COLO668 (cell line): Measurements from ENCODE around the gene RNU1-4.
"Not testable (repeated sequence)": the region's sequence is repeated elsewhere in the genome, so short reads cannot be mapped to it uniquely, and the experiment has no call there.

Experiments
- DNase-seq: peaks from one replicate; lab custom pipeline; 2025; ENCODE audit not compliant: unreplicated experiment; lab: John Stamatoyannopoulos, UW

Gene RNU1-4

DNA sequence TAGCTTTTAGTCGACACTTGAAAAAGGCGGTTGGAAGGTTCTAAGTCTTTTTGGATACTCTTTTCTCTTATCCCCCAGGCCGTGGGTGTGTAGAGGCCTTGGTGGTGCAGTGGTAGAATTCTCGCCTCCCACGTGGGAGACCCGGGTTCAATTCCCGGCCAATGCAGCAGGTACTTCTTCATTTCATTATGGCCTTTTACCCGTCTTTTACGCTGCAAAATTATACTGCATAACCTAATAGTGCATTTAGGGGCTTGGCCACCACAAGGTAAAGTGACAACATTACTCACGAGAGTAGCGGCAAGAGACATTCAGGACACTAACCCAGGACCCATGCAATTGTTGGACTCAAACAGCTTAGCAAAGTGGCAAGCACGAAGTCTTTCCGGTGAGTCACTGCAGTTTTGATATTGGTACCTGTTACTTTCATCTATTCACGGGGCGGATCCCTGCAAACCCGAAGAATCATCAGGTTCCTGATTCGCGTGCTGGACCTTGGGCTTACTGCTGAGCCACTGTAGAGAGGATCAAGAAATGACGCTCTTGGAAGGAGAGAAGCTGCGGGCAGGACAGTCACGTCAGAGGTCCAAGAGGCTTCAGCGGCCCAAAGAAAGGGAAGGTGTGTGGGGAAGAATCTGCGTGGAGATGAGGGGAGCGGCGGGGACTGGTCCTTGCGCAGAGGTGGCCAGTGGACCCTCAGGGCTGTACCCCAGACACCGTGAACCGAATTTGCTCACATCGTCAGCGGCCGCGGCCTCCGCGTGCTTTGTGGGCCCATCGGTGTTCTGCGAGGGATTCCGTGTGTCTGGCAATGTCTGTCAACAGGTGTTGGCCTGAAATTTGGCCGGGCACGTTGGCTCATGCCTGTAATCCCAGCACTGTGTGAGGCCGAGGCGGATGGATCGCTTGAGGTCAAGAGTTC, 12.9 kb upstream of the RNU1-4 start:
- DNase-seq = peak; percentile 36

DNA sequence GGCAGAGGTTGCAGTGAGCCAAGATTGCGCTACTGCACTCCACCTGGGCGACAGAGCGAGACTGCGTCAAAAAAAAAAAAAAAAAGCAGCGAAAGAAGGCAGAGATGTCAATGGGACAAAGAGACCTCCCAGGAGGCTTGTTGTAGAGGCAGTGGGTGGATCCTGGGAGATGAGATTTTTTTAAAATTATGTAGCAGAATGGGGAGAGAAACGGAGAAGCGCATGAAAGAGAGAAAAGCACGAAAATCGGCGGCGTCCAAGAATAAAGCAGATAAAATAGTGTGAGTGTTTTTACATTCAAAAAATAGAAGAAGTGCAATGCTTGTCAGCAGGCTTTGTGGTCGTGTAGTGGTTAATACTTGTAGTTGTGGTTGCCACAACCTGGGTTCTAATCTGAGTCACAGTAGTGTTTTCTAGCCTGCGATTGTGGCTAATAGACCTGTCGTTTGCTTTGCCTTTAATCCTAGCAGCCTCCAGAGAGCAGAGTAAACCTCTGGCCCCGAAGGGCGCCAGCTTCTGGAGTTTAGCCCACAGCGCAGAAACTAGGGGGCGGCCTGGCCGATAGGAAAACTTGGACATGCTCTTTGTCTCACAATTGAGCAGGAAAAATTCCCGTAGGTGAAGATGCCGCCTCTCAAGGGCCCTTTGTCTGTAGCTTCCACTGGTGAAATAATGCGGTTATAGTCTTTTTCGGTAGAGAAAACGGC, 11.9 kb upstream of the RNU1-4 start:
- DNase-seq = not testable (repeated sequence)

DNA sequence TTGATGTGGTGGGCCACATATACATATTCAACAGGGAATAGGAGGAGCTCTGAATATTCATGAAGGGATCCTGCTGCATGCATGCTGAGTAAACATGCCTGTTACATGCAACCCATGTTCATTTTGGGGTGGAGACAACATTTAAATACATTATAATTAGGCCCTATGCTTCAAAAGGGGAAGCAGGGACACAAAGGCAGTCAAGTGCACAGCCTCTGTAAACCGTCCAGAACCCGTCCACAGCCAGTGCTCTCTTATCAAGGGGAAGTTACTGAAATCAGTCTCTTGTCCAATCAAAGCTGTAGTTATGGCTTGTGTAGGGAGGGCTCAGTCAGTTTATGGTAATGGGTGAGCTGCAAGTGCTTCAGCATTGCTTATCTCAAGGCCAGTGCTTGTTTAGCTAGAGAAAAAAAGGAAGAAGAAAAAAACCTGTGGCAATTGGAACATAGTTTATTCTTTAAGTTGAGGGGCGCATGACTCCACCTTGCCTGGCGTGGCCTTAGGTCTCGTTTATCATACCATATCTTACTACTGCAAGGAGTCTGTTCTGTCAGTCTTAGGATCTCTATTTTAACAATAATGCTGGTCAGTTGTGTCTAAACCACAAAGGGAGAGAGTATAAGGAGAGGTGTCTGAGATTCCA, 7.9 kb upstream of the RNU1-4 start:
- not testable (repeated sequence) for DNase-seq

DNA sequence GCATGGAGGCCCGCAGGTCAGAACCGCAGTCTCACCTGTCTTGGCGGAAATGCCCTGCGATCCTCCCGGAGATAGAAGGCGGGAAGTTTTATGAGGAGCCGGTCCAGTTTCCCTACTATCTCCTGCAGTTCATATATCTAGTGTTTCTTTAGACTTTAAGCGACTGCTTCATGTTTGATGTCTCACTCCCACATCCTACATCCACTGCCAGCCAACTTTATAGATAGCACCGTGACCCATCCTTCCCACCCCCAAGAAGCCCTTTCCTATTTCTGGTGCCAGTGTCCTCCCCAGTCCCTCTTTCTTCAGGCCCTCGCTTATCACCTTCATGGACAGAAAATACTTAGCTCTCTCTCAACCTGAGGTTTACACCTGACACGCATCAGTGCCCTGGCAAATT, 914 bp downstream of the RNU1-4 start:
- not testable (repeated sequence) for DNase-seq

DNA sequence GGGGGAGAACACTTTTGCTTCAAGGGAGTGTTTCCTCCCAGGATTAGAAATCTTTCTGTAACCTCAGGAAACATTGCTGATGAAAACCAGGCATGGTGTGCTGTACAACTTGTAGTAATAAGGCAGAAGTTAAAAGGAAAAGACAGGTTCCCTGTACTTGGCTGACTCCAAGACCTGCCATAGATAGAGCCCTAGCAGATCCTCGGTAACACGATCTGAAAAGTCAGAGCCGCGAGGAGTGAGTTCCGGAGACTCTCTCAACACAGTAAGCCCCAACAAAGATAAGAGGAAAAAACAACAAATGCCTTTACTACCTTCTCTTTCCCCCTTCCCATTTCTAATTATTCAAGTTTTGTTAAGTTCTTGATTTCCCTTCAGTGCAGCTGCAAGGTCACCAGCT, 7.3 kb downstream of the RNU1-4 start:
- DNase-seq = not testable (repeated sequence)

DNA sequence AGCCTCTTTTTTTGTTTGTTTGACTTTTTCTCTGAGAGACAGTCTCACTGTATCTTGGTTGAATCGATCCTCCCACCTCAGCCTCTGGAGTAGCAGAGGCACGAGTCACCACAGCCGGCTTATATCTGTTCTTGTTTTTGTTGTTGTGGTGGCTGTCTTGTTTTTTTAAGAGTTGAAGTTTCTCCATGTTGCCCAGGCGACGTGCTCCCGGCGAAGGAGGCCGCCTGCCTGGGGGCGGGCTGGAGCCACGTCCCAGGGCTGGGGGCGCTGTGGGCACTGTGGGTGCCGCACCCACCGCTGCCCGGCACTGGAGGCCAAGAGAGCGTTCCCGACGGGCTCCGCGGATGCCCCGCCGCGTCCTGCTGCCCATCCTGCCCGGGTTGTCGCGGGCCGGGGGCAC, 8.4 kb downstream of the RNU1-4 start:
- not testable (repeated sequence) for DNase-seq

DNA sequence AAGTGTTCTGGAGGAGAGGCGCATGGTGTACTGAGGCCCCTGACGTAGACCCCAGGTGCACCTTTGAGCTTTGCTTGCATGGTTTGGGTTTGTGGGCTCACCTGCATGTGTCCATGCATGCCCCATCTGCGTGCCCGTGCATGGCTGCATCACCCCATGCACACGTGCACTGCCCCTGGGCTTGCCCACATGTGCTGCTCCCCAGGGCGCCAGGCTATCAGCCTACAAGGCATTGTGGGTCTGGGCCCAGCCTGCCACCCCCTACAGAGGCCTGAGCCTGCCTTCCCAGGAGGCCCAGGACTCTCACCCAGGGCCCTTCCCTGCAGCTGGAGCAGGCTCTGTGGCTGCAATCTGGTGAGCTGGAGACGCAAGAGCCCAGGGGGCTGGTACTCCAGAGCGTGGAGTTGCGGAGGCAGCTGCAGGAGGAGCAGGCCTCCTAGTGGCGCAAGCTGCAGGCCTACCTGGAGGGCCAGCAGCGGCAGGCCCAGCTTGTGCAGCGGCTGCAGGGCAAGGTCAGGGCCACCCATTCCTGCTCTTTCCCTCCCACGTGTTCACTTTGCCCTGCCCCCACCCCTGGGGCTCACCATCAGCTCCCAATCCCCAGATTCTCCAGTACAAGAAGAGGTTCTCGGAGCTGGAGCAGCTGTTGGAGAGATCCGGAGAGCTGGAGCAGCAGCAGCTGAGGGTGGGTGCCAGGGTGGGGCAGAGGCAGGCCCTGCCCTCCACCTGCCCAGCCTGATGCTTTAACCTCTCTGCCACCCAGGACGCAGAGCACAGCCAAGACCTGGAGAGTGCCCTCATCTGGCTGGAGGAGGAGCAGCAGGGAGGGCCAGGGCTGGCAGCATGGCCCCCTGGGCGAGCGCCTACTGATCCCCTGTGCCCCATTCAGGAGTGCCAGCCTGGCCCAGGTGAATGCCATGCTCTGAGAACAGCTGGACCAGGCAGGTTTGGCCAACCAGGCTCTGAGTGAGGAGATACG, 9.9 kb downstream of the RNU1-4 start:
- DNase-seq = not testable (repeated sequence)

DNA sequence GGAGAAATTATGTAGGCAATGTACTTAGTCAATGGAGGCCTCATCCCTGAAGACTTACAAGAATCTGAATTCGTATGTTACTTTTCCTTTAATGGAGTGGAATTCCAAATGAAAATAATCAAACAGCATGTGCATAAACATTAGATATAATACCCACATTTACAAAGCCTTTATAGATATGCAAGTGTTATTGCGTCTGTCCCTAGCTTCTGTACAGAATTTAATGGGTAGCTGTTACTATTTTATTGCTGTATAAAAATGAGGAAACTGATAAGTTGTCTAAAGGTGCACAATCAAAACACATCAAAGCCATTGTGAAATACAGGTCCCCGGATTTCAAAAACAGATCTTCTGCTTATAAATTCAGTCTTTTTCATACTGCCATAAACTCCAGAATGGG, 12.5 kb downstream of the RNU1-4 start:
- DNase-seq = not testable (repeated sequence)

DNA sequence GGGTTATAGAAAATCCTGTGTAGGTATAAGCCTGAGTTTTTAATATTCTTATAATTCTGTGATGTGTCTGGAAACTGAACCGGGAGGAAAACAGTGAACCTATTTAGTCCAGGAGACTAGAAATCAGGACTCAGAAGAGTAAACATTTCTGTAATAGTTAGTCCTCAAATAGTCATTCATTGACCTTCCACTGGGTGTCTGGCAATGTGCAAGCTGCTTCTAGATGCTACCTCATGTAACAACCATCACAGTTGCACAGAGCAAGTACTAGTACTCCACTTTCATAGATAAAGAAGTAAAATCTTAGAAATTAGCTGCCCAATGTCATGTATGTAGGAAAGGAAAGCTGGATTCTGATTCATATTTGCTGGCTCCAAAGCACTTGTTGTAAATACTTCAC, 15.1 kb downstream of the RNU1-4 start:
- DNase-seq = not testable (repeated sequence)

DNA sequence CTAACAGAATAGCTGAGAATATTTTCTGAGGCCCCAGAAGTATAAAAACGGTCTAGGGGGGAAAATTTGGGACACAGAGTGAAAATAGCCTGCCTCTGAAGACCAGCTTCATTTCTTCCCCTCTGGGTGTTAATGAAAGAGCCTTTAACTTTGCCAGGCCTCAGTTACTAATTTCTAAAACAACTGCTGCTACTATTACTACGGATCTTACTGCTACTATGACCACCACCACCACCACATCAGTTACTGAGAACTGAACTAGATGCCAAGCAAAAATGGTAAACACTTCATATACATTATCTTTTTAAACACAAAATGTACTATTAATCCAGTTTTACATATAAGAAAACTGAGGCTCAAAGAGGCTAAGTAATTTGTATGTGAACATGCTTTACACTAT, 15.6 kb downstream of the RNU1-4 start:
- not testable (repeated sequence) for DNase-seq

DNA sequence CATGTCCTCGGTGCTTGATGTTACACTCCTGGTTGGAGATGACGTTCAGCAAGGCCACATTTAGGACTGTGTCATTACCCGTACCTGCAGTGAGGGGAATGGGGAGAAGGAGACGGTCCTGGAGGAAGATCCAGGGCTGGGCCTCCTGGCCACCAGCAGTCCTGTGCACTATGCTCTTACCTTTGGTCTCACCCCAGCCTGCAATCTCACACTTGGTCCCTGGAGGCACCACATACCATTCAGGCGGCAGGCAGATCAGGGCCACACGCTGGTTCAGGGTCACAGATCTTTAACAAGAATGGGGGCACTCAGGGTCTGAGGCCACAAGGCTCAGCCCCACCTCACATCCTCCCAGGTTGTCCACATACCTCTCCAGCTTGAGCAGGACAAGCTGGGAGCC, 17.3 kb downstream of the RNU1-4 start:
- DNase-seq = not testable (repeated sequence)

DNA sequence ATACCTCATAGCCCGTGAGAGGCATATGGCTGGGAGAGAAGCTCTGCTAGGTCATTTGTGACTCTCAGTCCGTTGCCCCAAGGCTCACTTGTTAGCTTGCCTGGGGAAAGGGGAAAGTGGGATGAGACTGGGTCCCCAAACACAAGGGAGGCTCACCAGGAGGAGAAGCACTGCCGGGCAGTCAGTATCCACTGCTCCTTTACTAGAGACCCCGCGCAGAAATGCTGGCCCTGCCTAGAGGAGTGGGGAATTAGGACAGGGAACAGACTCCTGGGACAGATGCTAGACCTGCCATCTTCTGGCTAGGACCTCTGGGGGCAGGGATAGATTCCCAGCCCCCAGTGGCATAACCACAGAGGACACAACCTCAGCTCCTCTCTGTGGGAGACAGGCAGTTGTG, 17.7 kb downstream of the RNU1-4 start:
- DNase-seq = not testable (repeated sequence)

DNA sequence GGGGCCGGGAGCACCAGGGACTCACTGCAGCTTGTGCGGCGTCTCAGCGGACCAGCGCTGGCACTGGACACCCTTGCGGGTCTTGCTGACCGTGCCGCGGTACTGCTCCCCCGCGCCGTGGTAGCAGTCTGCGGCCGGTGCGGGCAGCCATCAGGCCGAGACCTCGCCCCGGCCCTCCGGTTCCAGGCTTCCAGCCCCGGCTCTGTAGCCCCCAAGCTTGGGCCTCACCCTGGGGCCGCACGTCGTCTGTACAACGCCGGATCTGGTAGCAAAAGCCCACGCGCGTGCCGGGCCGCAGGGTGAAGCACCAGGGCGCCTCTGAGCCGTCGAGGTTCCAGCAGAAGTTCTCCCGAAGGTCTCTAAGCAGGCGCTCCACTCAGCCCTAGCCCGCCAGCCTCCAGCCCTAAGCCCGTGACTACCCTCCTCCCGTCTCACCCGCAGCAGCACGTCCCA, 18.8 kb downstream of the RNU1-4 start:
- not testable (repeated sequence) for DNase-seq

DNA sequence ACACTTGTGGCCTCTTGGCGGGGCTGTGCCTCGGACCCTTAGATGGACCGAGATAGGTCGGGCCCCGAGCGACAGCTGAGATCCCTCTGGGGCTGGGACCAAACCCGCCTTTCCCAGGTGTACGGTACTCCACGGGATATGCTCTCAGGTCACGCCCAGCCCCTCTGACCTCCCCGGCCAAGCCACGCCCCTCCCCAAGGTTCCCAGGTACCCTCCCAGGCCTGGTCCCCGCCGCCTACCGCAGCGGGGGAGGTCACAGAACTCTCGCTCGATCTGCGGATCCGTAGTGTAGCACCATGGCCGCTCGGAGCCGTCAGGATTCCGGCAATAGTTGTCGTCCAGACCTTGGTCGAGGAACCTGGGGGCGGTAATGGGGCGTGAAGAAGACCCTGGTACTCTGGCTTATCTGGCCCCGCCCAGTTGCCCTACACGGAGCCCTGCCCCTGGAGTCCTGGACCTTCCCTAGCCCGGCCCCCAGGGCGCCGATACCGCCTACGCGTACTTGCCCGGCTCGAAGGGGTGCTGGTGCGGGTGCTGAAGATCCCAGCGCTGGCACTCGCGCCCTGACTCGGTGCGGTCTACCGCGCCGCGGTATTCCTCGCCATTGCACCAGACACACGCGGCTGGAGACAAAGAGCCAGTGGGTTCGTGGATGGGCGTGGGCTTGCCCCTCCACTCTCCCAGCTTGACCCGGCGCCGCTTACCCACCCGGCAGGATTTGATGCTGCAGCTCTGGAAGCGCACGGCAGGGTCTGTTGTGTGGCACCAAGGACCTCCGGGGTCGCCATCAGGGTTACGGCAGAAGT, 19.5 kb downstream of the RNU1-4 start:
- DNase-seq = not testable (repeated sequence)

DNA sequence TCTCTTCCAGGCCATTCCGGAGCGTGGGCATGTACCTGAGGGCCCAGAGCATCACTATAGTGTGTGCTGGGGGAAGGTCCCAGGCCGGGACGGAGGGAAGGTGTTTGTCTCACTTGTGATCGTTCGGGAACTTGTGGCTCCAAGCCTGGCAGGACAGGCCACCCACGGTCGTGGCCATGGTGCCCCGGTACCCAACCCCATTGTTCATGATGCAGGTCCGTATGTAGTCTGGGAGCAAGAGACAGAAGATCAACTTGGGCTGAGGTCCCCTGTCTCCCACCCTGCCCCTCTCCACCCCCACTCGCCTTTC, 20.1 kb downstream of the RNU1-4 start:
- not testable (repeated sequence) for DNase-seq

DNA sequence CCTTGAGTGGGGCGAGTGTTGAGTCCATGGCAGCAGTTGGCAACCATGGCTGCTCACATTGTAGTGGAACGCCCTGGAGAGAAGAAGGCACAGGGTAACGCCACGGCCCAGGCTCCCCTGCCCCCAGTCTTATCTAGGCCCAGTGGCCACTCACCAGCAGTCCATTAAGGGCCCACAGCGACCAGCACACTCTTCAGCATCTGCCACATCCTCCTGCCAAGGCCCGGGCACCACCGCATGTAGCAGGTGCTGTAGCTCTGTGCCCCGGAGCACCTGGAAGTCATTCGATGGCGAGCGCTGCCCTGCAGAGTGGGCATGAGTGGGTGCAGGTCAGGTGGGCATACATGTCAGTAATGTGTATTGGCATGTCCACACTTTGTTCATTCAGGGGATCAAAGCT, 20.5 kb downstream of the RNU1-4 start:
- not testable (repeated sequence) for DNase-seq

DNA sequence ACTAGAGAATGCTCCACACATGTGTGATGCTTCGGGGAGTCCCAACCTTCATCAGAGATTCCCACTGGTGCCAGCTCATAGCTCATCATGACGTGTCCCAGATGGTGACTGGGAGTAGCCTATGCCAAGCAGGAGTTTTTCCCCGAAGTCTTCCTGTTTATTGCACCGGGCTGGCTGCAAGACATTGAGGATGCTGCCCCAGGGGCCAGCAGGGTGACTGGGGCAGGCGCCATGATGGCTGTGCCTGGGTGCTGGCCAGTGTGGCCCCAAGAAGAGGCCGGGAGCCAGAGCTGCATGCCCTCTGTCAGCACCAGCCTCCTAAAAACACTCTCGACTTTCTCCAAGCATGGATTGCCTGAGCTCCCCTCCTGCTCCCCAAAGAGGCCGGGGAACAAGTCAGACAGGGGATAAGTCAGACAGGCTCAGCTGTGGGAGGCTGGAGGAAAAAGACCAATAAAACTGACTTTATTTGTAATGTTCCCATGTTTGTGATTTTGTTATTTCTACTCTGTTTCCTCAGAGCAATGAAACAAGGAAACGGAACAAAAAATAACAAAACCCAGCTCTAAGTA, 24.0 kb downstream of the RNU1-4 start:
- not testable (repeated sequence) for DNase-seq

DNA sequence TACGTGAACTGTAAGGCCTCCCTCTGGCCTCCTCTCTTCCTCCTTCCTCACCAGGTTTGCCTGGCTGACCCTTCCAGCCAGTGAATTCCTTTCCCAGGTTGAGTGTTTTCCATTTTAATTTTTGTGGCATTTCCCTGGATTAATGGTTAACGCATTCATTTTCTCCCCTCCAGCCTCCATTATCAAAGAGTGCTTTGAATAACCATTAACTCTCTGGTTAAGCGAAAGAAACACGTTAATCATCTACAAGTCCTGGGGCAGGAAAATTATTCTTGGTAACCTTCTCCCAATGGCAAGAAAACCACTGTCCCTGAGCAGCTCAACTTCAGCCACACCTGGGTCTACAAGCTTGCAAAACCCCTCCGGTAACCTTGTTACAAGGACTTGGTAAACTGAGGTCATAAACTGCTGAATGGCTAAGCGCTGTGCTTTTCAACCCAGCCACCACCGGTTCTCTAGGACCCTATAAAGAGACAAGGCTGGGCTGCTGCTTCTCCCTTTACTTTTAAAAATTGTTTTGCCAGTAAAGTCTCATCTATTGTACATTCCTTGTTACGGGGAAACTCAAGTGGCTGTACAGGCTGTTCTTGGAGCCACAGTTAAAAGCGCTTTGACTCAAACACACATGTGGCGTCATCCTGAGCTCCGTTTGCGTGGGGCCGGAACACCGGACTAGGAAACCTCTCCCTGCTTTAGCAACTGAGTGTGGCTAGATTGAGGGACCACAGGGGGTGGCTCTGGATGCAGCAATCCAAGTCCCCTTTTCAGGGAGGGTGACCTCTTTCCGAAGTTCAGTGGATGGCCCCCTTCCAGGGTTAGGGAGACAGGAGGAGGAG, 24.7 kb downstream of the RNU1-4 start:
- not testable (repeated sequence) for DNase-seq
